Lung (tissue), 12 donors: ENCODE data around the gene CTDSP1. TPM values are rescaled to one million over a fixed set of nuclear protein-coding genes. Genes with fewer than 3 reads are reported as not detected.

Source experiments
- ATAC-seq: fragments of 200-7000 bp; cut with Tn5 transposase; one replicate; pipeline ENCODE4 v1.9.1; 2020; ENCODE audit warnings: moderate number of reproducible peaks; ENCODE audit not compliant: insufficient read depth, low FRiP score
- DNase-seq, 3 donors: peaks; one replicate each; pipeline ENCODE4 v3.0.0-alpha.2; 2013 to 2017
- H3K27ac ChIP-seq, 2 donors: one replicate each; pipeline ENCODE4 v1.5.1; 2013; ENCODE audit warnings: mild to moderate bottlenecking in 2 of 2, moderate library complexity in 2 of 2, control low read depth in 1 of 2, inconsistent platforms in 1 of 2, low read depth in 1 of 2, low read length in 1 of 2
- H3K27me3 ChIP-seq, 3 donors: one replicate each; pipeline ENCODE4 v1.5.1; 2013; ENCODE audit warnings: low read length in 2 of 3; ENCODE audit not compliant: control insufficient read depth in 3 of 3, insufficient read depth in 3 of 3
- H3K36me3 ChIP-seq, 4 donors: one replicate each; pipeline ENCODE4 v1.5.1; 2013; ENCODE audit warnings: low read length in 4 of 4, mild to moderate bottlenecking in 1 of 4, moderate library complexity in 1 of 4; ENCODE audit not compliant: control insufficient read depth in 4 of 4, insufficient read depth in 4 of 4
- H3K4me1 ChIP-seq, 5 donors: one replicate each; pipeline ENCODE4 v1.5.1; 2013; ENCODE audit warnings: low read length in 5 of 5, mild to moderate bottlenecking in 2 of 5, moderate library complexity in 1 of 5; ENCODE audit not compliant: control insufficient read depth in 5 of 5, insufficient read depth in 5 of 5
- H3K4me3 ChIP-seq: one replicate; pipeline ENCODE4 v1.5.1; 2013; ENCODE audit warnings: mild to moderate bottlenecking, control low read depth, moderate library complexity
- H3K9ac ChIP-seq, 2 donors: one replicate each; pipeline ENCODE4 v1.5.1; 2013; ENCODE audit warnings: low read length in 2 of 2, control low read depth in 1 of 2; ENCODE audit not compliant: insufficient read depth in 1 of 2
- H3K9me3 ChIP-seq, 4 donors: one replicate each; pipeline ENCODE4 v1.5.1; 2013; ENCODE audit warnings: low read length in 3 of 4, mild to moderate bottlenecking in 1 of 4, moderate library complexity in 1 of 4; ENCODE audit not compliant: control insufficient read depth in 4 of 4, insufficient read depth in 3 of 4
- CTCF ChIP-seq: IDR thresholded peaks from 2 replicates; pipeline ENCODE4 v1.5.1; 2012; ENCODE audit warnings: mild to moderate bottlenecking; ENCODE audit errors: control extremely low read depth, extremely low read depth
- WGBS, 2 donors: extraction: QIAGEN DNeasy Blood & Tissue Kit; methylation state at CpG; one replicate each; pipeline ENCODE4 v1.1.7; 2013; 5-methylcytosine and 5-hydroxymethylcytosine counted together
- polyA plus RNA-seq, 2 donors: library from polyadenylated mRNA; stranded (reverse); fragments of 200-250 nt; gene quantifications; one replicate each; pipeline ENCODE4 v1.2.1, GENCODE V29; 2013
- total RNA-seq, 2 donors: library from RNA; depleted of rRNA in 1 of 2; stranded (reverse); fragments of >200 nt in 1 of 2; gene quantifications; one replicate each; pipeline ENCODE4 v1.2.1, GENCODE V29; 2014 to 2021
- donor health status: control.
- donor health status: control.
- donor health status: Bipolar disorder and iron deficiency.
- donor health status: healthy.
- donor health status: DM: yes; HTN: yes; CAD: no.

The CTDSP1 gene
- total and polyA plus RNA-seq, 4 donors, result 113 to 183 (median 139) TPM

GRCh38 chr2:218431878-218432277, 32.2 kb downstream of the CTDSP1 start:
- Histone ChIP-seq H3K36me3 (no peaks in the 10 kb centered on the region), H3K4me3 (no peak overlapping the region), H3K27ac (no peak overlapping the region), H3K9ac (no peak overlapping the region), H3K27me3 (no peaks in the 10 kb centered on the region), H3K4me1 (no peaks in the 10 kb centered on the region), H3K9me3 (no peaks in the 10 kb centered on the region)
- 88 to 92% methylated on average over 10 of the region's 10 CpGs for WGBS, 2 donors
- ATAC-seq (no peak), DNase-seq (no peak)
- TF ChIP-seq CTCF, result no peak

- no peak overlapping the region for H3K9ac ChIP-seq
- H3K9me3 ChIP-seq, result no peaks in the 10 kb centered on the region
- no peaks in the 10 kb centered on the region for H3K4me1 ChIP-seq
- no peaks in the 10 kb centered on the region for H3K27me3 ChIP-seq
- WGBS, 2 donors, result 95 to 97% methylated on average over 8 of the region's 8 CpGs
- TF ChIP-seq CTCF, result no peak
- no peak overlapping the region for H3K27ac ChIP-seq
- no peak for DNase-seq
- no peak for ATAC-seq
- no peaks in the 10 kb centered on the region for H3K36me3 ChIP-seq
- no peak overlapping the region for H3K4me3 ChIP-seq
These were observed 33.2 kb downstream of the CTDSP1 start for GRCh38 chr2:218432676-218433365.

- 92 to 94% methylated on average over 9 of the region's 9 CpGs for WGBS, 2 donors
- Histone ChIP-seq H3K4me1 (peaks cover 0 to 6% (median 0%) of the 10 kb centered on the region in 5 donors), H3K36me3 (no peaks in the 10 kb centered on the region), H3K27ac (no peak overlapping the region), H3K9me3 (no peaks in the 10 kb centered on the region), H3K4me3 (no peak overlapping the region), H3K9ac (no peak overlapping the region), H3K27me3 (no peaks in the 10 kb centered on the region)
- TF ChIP-seq CTCF, result no peak
- ATAC-seq, result no peak
- DNase-seq, result no peak
These were observed 34.8 kb downstream of the CTDSP1 start for GRCh38 chr2:218434456-218434855.
